DMS 273 treated with DMSO at 0.1 percent for 48 hours (cell line): ENCODE data around the gene SIT1.
"Not testable (repeated sequence)": the region's sequence is repeated elsewhere in the genome, so short reads cannot be mapped to it uniquely, and the experiment has no call there.

Source experiments
- DNase-seq: peaks from one replicate; lab custom pipeline; 2025; lab: John Stamatoyannopoulos, UW

The SIT1 gene

DNA sequence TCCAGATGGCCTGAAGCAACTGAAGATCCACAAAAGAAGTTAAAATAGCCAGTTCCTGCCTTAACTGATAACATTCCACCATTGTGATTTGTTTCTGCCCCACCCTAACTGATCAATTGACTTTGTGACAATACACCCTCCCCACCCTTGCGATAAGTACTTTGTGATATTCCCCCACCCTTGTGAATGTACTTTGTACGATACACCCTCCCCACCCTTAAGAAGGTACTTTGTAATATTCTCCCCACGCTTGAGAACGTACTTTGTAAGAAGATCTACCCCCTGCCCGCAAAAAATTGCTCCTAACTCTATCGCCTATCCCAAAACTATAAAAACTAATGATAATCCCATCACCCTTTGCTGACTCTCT is 13.9 kb downstream of the SIT1 start:
- DNase-seq: not testable (repeated sequence)

- DNase-seq: no peak
Measured at GRCh38 chr9:35636135-35636876, 14.4 kb downstream of the SIT1 start.

GRCh38 chr9:35635730-35636129 is 15.0 kb downstream of the SIT1 start:
- no peak for DNase-seq

- DNase-seq: no peak
Measured at GRCh38 chr9:35629597-35629996, 21.1 kb downstream of the SIT1 start.

- DNase-seq: no peak
Measured at GRCh38 chr9:35628389-35628991, 22.2 kb downstream of the SIT1 start.

DNA sequence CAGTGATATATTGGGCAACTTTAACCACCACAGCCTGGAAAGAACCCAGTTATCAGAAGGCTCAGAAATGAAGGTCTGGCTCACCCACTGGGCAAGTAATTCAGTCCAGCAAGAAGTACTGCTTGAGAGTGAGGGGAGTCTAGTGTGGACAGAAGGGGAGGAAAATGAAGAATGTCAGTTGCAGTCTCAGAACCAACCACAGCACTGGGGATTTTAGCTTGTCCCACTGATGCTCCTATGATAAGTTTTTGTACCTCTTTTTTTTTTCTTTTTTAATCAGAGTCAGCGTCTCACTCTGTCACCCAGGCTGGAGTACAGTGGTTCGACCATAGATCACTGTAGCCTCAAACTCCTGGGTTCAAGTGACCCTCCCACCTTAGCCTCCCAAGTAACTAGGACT is 23.2 kb downstream of the SIT1 start:
- no peak for DNase-seq

DNA sequence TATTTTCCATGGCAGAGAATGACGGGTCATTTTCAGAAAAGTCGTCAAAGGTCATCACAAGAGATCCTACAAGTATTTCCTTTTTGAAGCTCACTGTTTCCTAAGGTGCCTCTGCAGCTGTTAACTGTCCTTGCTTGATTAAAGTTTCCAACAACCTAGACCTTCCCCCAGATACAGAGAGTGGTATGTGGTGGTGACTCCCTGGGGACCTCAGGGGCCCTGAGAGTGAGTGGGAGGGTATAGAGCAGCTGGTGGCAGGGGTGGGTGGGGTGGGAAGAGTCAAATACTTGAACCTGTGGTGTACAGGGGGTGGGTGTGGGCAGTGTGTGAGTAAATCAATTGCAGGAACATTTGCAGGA is 31.0 kb downstream of the SIT1 start:
- no peak for DNase-seq

- no peak for DNase-seq
Measured at GRCh38 chr9:35618854-35619799, 31.6 kb downstream of the SIT1 start.

DNA sequence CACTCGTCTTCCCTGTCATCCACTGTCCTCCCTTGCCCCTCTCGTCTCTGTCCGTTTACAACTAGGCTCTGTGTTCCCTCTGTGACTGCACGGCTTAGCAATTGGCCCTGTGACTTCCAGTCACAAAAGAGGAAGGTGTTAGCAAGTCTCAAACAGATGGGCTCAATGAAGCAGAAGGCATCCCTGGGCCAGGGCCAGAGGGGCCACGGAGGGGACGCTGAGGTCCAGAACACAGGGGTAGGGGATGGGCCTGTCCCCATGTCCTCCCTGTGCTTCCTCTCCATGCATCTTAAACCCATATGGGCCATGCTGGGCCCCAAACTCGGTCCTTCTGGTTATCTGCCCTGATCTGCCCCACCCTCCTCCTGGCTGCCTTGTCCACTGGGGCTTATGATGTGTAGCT is 32.4 kb downstream of the SIT1 start, which contains the start of gene CD72:
TSS of gene CD72 (minus strand) at position 89 of the 403 bp plus-strand sequence. CDS start 110 bp downstream, outside the sequence.
- no peak for DNase-seq

GRCh38 chr9:35617548-35617947 is 33.2 kb downstream of the SIT1 start:
- DNase-seq: no peak

- DNase-seq: no peak
Measured at GRCh38 chr9:35616681-35617459, 33.9 kb downstream of the SIT1 start.

DNA sequence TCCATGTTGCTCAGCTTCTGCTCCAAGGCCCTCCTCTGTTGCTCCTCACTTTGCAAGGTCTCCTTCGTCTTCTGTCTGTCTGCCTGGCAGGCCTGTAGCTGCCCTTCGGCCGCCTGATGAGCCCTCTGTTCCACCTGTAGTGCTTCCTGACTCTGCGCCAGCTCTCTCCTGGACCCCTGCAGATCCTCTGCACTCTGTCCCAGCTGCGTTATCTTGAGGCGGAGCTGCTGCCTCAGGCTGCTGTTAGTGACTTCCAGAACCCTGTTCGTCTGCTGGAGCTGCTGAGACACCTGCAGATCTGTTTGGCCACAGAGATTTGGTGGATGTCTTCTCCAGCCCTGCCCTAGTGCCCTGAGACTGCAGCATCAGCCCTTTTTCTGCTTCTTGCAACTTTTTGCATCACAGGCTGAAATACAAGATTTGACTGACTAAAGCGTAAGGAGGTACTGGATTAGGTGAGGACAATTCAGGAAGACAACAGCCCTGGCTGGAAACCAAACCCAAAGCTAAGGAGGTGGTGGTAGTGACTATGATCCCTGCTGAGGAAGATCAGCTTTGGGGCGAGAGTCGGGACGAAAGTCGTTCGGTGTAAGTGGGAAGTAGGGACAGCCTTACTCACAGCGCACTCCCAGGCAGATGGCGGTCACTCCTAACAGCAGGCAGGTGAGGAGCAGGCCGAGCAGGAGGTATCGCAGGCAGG is 34.6 kb downstream of the SIT1 start:
- no peak for DNase-seq

DNA sequence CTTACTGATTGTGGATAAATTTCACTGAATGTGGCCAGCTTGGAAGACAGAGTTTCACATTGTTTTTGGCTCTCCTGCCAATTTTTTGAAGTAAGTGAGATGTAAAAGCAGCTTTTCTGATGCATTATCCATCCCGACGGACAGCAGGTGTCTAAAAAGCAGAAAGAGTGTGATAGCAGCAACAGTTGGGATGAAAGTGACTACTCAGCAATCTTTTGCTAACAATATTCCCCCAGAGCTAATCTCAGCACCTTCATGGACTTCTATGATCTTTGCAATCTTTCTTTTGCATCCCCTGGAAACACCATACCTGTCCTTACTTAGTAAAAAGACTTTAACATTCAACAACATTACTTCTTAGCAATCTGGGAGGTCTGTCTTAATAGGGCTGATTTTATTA is 37.9 kb downstream of the SIT1 start:
- no peak for DNase-seq

- not testable (repeated sequence) for DNase-seq
Measured at GRCh38 chr9:35612066-35612465, 38.7 kb downstream of the SIT1 start.

- no peak for DNase-seq
Measured at GRCh38 chr9:35611230-35611797, 39.4 kb downstream of the SIT1 start.

- DNase-seq: no peak
Measured at GRCh38 chr9:35609820-35610163, 40.9 kb downstream of the SIT1 start.

GRCh38 chr9:35609001-35609819 is 41.5 kb downstream of the SIT1 start:
- DNase-seq: peak; percentile 60

- DNase-seq: no peak
Measured at GRCh38 chr9:35608221-35608620, 42.5 kb downstream of the SIT1 start.

GRCh38 chr9:35606726-35607125 is 44.0 kb downstream of the SIT1 start:
- no peak for DNase-seq

DNA sequence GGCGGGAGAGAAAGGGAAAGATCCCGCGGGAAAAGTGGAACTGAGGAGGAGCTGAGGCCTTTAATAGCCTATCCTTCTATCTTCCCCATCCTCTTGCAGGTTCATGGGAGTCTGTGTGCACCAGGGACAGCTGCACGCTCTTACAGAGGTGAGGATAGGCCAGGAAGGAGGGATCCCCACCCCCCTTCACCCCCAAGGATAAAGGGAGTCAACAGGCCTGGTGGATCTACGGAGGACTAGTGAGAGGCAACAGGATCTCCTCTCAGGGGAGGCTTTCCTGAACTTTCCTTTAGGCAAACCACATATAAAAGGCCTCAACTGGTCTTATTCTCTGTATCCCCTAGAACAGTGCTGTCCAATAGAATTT is 44.6 kb downstream of the SIT1 start:
- no peak for DNase-seq
